Measurements from ENCODE around the gene SLC9A5.

Gene SLC9A5

GRCh38 chr16:67236563-67237395 is 12.0 kb upstream of the SLC9A5 start:
- peak; percentile 72 for ATAC-seq
- TF ChIP-seq RARB (CRISPR knock-in tag; IDR thresholded peaks at IDR 0.05) (no peak), CREB5 (CRISPR knock-in tag; IDR thresholded peaks at IDR 0.05; ENCODE audit: low read depth) (no peak), PATZ1 (CRISPR knock-in tag; IDR thresholded peaks at IDR 0.05; ENCODE audit: borderline replicate concordance) (no peak), SNAI2 (CRISPR knock-in tag; IDR thresholded peaks at IDR 0.05) (no peak), POU6F1 (CRISPR knock-in tag; IDR thresholded peaks at IDR 0.05; ENCODE audit: borderline replicate concordance, low read depth) (no peak), CSDC2 (CRISPR knock-in tag; IDR thresholded peaks at IDR 0.05) (no peak), TSHZ2 (CRISPR knock-in tag; IDR thresholded peaks at IDR 0.05) (no peak), PPARA (CRISPR knock-in tag; IDR thresholded peaks at IDR 0.05; ENCODE audit: borderline replicate concordance) (no peak), ZNF70 (CRISPR knock-in tag; IDR thresholded peaks at IDR 0.05) (no peak), ZC3H10 (CRISPR knock-in tag; IDR thresholded peaks at IDR 0.05) (no peak)

- ATAC-seq, result no peak
- TF ChIP-seq ZFP3 (CRISPR knock-in tag; IDR thresholded peaks at IDR 0.05), result no peak
- no peak for TF ChIP-seq CSDC2 (CRISPR knock-in tag; IDR thresholded peaks at IDR 0.05)
- TF ChIP-seq SNAI2 (CRISPR knock-in tag; IDR thresholded peaks at IDR 0.05), result no peak
- TF ChIP-seq PATZ1 (CRISPR knock-in tag; IDR thresholded peaks at IDR 0.05; ENCODE audit: borderline replicate concordance), result no peak
- TF ChIP-seq TSHZ2 (CRISPR knock-in tag; IDR thresholded peaks at IDR 0.05), result no peak
- TF ChIP-seq RARB (CRISPR knock-in tag; IDR thresholded peaks at IDR 0.05), result no peak
- TF ChIP-seq PPARA (CRISPR knock-in tag; IDR thresholded peaks at IDR 0.05; ENCODE audit: borderline replicate concordance), result no peak
- no peak for TF ChIP-seq ZNF565 (CRISPR knock-in tag; conservative IDR thresholded peaks at IDR 0.05; ENCODE audit: low read depth)
- TF ChIP-seq ZFP30 (CRISPR knock-in tag; IDR thresholded peaks at IDR 0.05), result no peak
- TF ChIP-seq ISL1 (CRISPR knock-in tag; IDR thresholded peaks at IDR 0.05), result no peak
- TF ChIP-seq GLIS3 (CRISPR knock-in tag; IDR thresholded peaks at IDR 0.05), result no peak
- TF ChIP-seq ZNF70 (CRISPR knock-in tag; IDR thresholded peaks at IDR 0.05), result no peak
Measured at GRCh38 chr16:67237396-67238277, 11.1 kb upstream of the SLC9A5 start.

All from SK-N-SH treated with all-trans-retinoic acid at 6 μM for 48 hours (cell line).